Measurements from ENCODE around the gene ANP32E.
A peak's percentile ranks its signal among the peaks of the same experiment; 100 is the strongest.

The ANP32E gene

DNA sequence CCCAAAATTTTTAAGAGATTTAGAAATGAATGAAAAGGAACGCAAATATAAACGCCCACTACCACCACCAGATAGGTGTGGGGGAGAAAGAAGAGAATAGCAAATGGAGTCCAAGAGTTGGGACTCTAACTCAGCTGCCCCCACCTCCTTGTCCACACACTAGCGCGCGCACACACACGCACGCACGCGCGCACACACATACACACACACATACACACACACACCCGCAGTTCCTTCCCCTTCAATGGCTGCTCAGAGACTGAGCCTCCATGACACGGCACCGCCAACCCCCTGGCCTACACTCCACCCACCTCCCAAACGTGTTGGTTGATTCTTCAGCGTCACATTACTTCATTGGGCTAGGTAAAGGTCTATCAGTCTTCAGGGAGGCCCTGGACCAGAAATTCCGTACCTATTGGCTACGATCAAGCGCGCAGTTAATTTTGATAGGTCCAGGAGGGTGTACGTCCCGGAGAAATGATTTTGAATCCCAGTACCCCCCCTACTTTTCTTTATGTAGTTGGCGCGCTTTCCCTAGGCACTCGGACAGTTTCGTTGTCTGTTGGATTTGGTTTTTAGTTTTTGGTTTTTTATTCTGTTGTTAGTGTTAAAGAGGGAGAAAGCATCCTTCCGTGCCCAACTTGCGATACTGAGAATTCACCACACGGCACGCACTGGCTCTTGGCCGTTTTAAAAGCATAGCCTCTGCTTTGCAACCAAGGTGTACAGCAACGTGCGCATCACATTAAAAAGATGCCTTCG, at the start of gene ANP32E:
Gene ANP32E, minus strand, starts transcription at position 261 of the 762 bp plus-strand sequence. CDS start 326 bp downstream, outside the sequence.
- DNase-seq: peak; percentile 90

DNA sequence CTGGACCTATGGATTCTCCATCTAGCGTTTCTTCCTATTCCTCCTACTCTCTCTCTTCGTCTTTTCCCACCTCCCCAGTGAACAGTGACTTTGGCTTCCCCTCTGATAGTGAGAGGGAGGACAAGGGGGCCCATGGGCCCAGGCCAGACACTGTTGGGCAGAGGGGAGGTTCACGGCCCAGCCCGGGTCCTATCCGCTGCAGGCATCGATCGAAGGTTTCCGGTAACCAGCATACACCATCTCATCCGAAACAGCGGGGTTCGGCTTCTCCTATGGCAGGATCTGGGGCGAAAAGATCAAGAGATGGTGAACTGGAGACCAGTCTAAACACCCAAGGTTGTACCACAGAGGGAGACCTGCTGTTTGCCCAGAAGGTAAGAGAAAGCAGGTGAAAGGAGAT, 47.3 kb upstream of the ANP32E start:
- no peak for DNase-seq

DNA sequence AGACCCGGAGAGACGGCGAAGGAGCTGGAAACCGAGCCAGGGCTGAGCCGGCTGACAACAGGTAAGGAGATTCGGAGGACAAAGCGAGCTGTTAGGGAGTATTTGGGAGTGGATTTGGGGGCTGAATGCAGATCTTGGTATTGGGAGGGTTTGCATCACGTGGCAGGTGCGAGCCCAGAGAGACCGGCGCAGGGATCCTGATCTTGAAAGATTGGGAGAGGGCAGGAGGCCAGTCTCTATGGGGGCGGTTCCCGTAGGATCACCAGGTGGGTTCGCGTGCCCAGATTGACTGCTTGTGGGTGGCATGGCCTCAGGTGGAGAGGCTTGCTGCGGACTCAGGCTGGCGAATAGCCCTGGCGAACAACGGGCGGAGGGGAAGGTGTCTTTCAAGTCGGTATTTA, 46.6 kb upstream of the ANP32E start:
- DNase-seq: no peak

DNA sequence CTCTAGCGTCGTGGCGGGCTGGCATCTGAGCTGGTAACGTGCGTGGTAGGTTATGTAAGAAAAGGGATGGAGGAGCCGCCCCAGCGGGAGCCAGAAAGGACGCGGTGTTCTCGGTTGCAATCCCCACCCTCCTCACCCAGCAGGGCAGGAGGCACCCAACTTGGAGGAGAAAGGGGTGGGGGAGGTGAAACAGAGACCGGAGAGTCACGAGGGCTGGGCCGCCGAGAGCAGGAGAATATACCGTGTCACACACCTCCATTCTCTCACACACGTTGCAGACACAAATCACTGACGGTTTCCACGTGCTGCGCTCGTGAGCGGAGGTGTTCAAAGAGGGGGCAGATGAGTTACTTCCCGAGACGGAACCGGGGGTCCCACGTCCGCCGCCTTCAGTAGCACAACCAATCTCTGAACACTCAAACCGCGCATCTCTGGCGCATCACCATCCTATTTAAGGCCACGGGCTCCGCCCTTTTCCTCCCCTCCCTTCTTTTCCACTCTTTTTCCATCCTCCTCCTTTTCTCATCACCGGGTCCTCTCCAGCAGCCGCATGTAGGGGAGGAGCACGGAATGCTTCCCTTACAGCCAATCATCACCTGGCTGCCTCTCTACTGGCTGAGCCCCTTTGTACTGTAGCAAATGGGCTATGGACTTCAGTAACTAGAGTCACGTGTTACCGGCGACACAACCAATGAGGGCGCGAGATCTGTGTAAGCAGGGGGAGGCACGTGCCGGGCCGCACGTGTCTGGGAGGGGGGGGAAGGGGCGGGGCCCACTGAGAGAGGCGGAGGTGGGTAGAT, 46.0 kb upstream of the ANP32E start, which contains the start of gene CIART:
Gene CIART, plus strand, starts transcription at position 797 of the 800 bp plus-strand sequence. CDS start 714 bp downstream, outside the sequence.
- peak; percentile 72 for DNase-seq

DNA sequence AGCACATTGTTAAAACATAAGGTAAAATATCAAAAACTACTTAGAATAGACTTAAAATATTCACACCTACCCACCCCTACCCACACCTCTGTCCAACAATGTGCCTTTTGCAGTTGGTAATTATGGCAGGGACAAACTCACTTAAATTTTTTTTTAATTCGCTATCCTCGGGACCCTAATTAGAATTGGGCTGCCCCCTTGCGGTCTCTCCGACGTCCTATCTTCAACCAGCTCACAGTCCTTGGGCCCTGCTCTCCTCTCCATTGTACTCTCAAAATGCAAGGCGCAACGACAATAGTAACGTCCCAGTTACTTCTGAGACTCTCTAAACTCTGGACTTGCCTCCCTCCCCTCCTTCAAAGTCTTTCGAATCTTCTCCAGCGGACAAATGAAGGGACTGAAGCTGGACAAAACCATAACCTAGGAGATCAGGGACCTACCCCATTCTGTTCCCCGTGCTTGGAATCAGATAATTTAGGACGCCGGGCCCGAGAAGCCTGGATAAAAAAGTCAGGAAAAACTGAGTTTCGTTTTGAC, 45.4 kb upstream of the ANP32E start:
- DNase-seq: peak; percentile 36

DNA sequence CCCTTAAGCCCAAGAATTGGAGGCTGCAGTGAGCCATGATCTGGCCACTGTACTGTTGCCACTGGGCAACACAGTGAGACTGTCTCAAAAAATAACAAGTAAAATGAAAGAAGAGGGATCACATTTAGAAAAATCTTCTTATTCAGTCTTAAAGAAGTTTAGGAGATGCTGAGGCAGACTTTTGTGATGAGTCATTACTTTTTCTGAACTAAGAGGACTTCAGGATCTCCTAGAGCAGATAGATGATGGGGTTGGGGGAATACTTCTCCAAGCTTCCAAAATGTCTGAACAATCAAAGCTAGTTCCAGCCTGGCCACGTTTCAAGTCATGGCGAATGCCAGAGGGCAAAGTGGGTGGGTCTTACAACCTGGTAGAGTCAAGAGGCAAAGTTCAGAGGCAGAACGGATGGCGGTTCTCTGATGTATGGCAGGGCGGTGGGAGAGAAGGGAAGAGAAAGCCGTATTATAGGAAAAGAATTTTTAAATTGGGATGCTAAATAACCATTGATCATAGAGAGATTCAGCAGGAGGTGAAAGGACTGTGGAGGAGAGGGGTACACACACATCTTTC, 44.3 kb upstream of the ANP32E start:
- no peak for DNase-seq

DNA sequence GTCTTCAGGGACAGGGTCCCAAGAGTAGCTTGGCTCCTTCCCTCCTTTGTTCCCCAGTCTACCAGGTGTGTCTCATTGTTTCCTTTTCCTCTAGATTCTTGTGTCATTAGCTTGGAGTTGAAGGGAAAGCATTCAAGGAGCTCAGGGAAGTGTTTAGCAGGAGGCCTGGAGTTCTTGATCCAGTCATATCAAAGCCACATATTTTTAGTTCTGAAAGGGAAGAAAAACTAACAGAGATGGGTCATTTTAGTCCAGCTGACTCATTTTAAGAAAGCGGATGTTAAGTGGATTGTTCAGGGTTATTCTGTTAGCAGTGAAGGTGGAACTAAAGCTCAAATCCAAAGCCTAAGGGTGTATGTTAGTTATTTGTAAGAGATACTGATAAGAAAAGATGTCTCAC, 37.4 kb upstream of the ANP32E start:
- no peak for DNase-seq

DNA sequence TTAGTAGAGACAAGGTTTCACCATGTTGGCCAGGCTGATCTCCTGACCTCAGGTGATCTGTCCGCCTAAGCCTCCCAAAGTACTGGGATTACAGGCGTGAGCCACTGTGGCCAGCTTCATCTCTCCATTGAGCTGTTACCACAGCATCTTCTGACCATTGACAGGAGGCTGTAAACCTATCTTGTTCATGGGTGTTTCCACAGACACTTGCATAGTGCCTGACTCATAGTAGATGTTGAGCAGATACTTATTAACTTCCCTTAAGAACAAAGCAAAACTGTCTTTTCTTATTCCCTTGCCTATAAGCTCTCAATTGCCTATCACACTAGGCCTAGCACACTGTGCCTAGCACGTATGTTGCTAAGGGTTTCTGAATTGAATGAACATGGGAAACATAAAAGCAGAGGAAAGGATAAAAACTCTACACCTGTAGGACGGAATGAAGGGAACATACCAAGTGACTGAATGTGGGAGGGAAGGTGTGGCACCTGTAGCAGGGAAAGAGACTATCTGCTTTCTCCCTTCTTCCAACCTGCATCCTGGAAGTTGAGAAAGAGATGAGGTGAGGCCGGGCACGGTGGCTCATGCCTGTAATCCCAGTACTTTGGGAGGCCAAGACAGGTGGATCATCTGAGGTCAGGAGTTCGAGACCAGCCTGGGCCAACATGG, 35.5 kb upstream of the ANP32E start:
- no peak for DNase-seq

DNA sequence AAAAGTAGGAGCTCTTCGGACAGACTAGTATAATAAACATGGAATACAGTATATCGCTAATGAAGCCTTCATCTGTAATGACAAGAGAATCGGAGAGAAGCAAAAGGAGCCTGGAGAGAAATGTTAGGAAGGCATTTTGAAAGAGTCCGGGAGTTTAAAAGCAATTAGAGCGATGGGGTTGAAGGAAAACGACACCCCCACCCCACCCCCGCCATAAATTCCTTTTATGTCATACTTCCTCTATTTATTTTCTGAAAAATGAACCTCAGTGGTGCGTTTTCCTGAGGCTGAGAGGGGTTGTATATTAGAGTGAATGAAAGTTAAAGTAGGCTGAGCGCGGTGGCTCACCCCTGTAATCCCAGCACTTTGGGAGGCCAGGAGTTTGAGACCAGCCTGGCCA, 33.5 kb upstream of the ANP32E start:
- DNase-seq: no peak

DNA sequence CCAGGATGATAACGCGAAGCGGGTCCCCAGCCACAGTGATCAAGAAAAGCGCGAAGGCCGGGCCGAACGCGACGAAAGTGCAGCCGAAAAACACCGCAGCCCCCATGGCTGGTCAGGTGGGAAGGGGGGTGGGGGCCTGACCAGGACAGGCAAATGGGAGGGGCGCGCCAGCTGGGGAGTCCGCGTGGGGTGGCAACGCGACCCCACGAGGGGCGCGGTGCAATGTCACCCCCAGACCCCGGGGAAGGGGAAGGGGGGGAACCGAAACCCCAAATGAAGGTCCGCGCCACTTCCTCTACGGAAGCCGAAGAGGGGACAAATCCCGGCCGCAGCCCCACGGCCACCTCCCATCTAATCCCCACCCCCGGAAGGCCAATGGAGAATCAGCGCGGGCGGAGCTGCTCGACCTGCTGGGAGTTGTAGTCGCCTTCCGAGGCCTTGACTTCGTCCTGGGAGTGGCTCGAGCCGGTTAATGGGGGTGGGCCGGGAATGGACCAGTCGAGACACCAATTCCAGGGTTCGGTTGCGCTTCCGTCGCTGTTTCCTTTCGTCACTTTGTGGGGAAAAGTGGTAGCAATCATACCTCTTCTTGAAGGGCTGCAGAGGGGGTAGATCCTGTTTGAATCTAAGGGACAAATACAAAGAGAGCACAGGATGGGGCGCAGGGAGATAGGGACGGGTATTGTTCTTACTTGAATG, 32.9 kb upstream of the ANP32E start, which contains the start of gene APH1A:
Gene APH1A, minus strand, starts transcription at position 312 of the 699 bp plus-strand sequence. Its CDS starts 206 bp downstream, at position 106.
- peak; percentile 87 for DNase-seq

DNA sequence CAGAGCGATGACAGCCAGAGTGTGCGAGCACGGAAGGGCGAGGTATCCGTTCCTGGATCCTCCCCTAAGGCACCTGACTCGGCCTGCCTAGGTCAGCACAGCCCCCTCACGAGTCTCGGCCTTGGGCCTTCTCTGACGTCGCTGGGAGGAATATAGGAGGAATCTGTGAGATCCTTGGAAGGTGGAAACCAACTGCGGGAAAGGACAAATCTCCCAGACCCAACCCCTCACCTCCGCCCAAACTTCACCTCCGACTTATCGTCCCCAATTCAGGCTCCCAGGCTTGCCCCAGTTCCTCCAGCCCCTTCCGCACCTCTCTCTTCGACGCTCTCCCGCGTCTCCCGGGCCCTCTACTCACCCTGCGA, 32.4 kb upstream of the ANP32E start:
- peak; percentile 15 for DNase-seq

DNA sequence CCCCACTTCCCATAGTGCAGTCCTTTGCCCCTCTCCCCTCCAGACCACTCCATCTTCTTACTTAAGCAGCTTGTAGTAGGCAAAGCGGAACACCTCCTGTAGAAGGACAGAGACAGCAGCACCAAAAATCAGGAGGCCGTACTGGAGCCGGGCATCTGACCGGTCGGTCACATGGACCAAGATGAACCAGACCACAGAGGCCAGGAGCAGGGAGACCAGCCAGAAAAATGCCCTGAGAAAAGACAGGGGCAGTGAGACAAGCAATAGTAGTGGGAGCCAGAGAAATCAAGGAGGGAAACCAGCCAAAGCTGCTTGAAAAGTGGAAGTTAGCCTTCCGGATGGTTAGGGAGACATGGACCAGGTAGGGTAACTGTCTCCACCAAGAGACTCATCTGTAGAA, 32.0 kb upstream of the ANP32E start:
- DNase-seq: no peak

DNA sequence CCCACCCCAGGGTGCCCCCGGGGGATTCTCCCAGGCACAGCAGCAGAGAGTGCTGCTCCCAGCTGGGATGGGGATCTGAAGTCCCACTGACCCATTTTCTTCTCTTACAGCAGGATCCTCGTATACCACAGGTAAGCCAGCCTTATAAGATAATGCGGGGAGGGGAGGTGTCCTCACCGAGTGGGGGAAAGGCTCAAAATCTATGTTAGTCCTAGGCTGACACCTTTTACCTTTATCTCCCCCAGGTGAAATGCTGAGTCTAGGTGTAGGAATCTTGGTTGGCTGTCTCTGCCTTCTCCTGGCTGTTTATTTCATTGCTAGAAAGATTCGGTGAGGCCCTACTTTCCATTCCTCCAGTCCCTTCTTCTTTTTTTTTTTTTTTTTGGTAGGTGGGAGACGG, 27.6 kb upstream of the ANP32E start:
- DNase-seq: no peak

DNA sequence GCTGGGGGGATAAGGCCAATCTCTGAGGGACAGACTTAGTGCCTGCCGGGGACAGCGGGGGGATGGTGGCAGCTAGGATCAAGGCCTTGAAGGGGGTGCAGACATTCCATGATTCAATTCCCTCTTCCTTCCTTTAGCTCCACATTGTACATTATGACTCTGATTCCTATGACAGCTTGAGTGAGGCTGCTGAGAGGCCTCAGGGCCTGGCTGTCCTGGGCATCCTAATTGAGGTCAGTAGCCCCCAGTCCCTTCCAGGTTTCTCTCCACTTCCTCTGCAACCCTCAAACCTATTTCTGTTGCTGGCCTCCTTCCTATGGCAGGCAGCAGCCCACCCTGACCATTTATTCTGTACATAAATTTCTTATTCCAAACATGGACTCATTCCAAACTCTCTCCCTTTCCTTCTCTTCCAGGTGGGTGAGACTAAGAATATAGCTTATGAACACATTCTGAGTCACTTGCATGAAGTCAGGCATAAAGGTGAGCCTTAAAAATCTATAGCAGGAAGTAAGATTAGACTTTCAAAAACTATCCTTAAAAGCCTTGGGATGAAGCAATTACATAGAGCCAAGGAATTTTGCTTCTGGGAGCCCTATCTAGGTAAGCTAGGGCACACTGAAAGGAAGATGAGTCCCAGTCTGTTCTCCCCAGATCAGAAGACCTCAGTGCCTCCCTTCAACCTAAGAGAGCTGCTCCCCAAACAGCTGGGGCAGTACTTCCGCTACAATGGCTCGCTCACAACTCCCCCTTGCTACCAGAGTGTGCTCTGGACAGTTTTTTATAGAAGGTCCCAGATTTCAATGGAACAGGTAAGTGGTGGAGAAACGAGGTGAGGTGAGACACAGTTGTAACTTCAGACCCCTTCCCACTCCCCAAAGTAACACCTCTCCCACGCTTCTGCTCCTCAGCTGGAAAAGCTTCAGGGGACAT, 26.7 kb upstream of the ANP32E start:
- no peak for DNase-seq

DNA sequence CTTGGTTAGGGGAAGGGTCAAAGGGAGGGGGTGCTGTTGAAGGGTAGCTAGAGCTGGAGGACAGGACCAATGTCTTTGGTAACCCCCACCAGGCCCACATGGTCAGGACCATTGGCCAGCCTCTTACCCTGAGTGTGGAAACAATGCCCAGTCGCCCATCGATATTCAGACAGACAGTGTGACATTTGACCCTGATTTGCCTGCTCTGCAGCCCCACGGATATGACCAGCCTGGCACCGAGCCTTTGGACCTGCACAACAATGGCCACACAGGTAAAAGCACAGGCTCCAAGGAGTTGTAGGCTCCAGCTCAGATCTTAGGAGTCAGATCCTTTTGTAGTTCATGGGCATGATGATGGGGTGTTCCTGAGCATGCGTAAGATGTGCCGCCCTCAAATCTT, 25.5 kb upstream of the ANP32E start:
- no peak for DNase-seq

DNA sequence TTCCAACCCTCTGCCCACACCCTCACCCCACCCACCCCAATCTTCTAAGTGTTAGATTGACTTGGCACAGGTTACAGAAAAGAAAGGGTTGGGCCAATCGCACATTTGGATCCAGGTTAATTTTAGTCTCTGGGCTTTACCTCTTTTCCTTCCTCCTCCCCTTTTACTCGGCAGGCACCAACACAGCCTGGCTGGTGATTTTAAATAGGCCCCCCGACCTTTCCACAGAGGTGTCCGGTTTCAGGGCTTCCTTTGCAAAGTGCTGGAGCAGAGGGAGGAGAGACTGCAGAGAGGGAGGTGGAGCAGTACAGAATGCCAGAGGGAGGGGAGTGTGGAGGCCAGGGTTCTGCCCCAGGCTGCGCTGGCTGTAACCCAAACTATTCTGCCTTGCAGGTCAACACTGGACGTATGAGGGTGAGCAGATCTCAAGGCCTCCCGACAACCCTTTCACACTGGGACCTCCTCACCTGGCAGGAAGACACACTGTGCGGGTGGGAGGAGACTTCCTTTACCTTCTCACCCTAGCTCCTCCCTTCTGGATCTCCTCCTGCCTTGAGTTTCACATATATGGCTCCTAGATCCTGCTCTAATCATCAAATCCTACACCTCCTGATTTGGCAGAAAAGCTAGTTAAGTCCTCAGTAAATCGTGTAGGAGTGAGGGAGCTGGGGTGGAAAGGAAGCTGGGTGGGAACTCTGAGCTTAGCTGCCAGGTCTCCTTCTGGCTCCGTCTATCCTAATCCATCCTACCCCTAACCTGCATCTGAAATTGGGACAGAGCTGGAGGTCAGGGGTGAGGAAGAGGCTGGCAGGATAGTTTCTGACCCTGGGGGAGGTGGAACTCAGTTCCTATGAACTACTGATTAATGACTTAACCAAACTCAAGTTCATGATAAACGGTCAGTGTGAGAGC, 24.1 kb upstream of the ANP32E start:
- no peak for DNase-seq

DNA sequence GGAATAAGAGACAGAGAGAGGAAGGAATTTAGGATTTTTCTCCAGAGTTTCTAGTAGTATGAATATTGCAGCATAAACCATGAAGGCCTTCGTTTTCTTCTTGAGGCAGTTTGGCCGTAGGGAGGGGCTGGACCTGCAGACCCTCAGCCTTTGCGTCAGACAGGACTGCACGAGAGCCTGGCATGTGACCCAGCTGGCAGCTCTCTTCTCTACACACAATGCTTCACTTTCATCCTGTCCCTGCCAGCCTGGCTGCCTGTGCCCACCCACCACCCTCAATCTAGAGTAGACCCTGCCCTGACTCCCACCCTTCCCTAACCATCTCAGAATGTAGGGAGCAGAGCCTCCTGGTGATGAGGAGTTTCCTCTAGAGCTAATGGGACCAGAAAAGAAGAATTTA, 23.3 kb upstream of the ANP32E start:
- DNase-seq: no peak

DNA sequence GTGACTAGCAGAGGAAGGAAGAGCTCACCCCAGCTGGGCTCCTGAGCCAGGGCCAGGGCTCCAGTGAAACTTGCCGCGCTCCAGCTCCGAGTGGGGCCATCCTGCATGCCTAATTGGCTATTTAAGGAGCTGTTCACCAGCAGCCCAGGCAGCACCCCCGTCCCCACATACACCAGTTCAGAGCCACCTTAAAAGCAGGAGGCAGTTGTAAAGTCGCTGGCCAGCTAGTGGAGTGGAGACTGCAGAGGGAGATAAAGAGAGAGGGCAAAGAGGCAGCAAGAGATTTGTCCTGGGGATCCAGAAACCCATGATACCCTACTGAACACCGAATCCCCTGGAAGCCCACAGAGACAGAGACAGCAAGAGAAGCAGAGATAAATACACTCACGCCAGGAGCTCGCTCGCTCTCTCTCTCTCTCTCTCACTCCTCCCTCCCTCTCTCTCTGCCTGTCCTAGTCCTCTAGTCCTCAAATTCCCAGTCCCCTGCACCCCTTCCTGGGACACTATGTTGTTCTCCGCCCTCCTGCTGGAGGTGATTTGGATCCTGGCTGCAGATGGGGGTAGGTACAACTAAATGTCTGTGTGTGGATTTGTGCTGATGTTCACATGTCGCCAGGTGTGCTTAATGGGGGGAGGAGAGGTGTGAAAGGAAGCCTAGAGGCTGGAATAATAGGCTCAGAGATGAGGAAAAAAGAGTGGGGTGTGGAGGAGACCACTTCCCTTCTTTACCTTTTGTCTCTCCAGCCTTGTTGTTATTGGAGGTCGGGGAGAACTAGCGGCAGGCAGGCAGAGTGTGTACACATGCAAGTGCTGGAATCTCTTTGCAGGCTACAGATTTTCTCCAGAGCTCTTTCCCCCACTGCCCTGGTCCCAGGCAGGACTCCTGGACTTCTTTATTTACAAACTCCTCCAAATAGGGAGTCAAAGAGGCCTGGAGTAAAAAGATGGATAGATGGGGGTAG, 22.0 kb upstream of the ANP32E start, which contains the start of gene CA14:
Gene CA14, plus strand, starts transcription at position 151 of the 962 bp plus-strand sequence. Its CDS starts 355 bp downstream, at position 506.
- no peak for DNase-seq

Measured in activated CD4-positive, alpha-beta T cell treated with anti-CD3 and anti-CD28 coated beads for 1 hour (primary cell).